K562 (cell line): ENCODE results near the gene SCARF2. TPM values are rescaled to one million over a fixed set of nuclear protein-coding genes. Genes with fewer than 3 reads are reported as not detected.
A peak's percentile ranks its signal among the peaks of the same experiment; 100 is the strongest.

Experiments used
- ATF7 ChIP-seq: fragments of 450-650 bp; IDR thresholded peaks from 2 replicates; pipeline ENCODE4 v1.7.1; 2014; ENCODE audit warnings: mild to moderate bottlenecking, moderate library complexity
- C11orf30 ChIP-seq: fragments of 450-650 bp; IDR thresholded peaks from 2 replicates; pipeline ENCODE4 v1.6.1; 2016; ENCODE audit warnings: low read depth, mild to moderate bottlenecking
- CREB1 ChIP-seq, 2 experiments: sonication (generic) in 1 of 2; formaldehyde crosslinking in 1 of 2; IDR thresholded peaks; 2 replicates each; pipeline versions ENCODE4 v1.6.1 to v1.8.0; 2012 to 2022; ENCODE audit warnings: inconsistent platforms in 1 of 2, mild to moderate bottlenecking in 1 of 2, missing genetic modification reagents in 1 of 2, moderate library complexity in 1 of 2
- DNMT1 ChIP-seq: fragments of 450-650 bp; IDR thresholded peaks from 2 replicates; pipeline ENCODE4 v1.6.1; 2016; ENCODE audit warnings: antibody characterized with exemption, mild to moderate bottlenecking
- ETV1 ChIP-seq: fragments of 450-650 bp; conservative IDR thresholded peaks from 2 replicates; pipeline ENCODE4 v1.6.1; 2016; ENCODE audit warnings: missing genetic modification characterization, control low read depth, low read depth, missing compliant biosample characterization
- HMGN3 ChIP-seq: IDR thresholded peaks from 2 replicates; pipeline ENCODE4 v1.6.1; 2011; ENCODE audit warnings: borderline replicate concordance, low read depth, mild to moderate bottlenecking, mixed read lengths, low read length; ENCODE audit not compliant: insufficient read length; ENCODE audit errors: extremely low read depth
- L3MBTL2 ChIP-seq: fragments of 450-650 bp; IDR thresholded peaks from 2 replicates; pipeline ENCODE4 v1.6.1; 2016; ENCODE audit warnings: mild to moderate bottlenecking, moderate library complexity
- MBD2 ChIP-seq: sonication (generic); IDR thresholded peaks from 2 replicates; pipeline ENCODE4 v1.6.1; 2016; ENCODE audit warnings: low read depth, borderline replicate concordance
- NCOA1 ChIP-seq: fragments of 450-650 bp; IDR thresholded peaks from 2 replicates; pipeline ENCODE4 v1.6.1; 2016; ENCODE audit warnings: low read depth
- NCOA4 ChIP-seq: fragments of 450-650 bp; IDR thresholded peaks from 2 replicates; pipeline ENCODE4 v1.6.1; 2018; ENCODE audit warnings: mild to moderate bottlenecking; ENCODE audit not compliant: partially characterized antibody
- NKRF ChIP-seq: fragments of 450-650 bp; IDR thresholded peaks from 2 replicates; pipeline ENCODE4 v1.6.1; 2016; ENCODE audit warnings: borderline replicate concordance
- NR2C2 ChIP-seq, 2 experiments: fragments of 200-800 bp in 1 of 2; sonication (Bioruptor generic) in 1 of 2; sonication (generic) in 1 of 2; formaldehyde crosslinking in 1 of 2; IDR thresholded peaks; 2 replicates each; pipeline versions ENCODE4 v1.6.1 to v1.8.0; 2016 to 2022; ENCODE audit warnings: mild to moderate bottlenecking in 1 of 2, missing compliant biosample characterization in 1 of 2, missing genetic modification characterization in 1 of 2, missing genetic modification reagents in 1 of 2
- PHTF2 ChIP-seq: fragments of 250-450 bp; sonication (Bioruptor Pico); IDR thresholded peaks from 2 replicates; pipeline ENCODE4 v1.5.0; 2021; ENCODE audit warnings: mild to moderate bottlenecking
- SPI1 ChIP-seq: IDR thresholded peaks from 2 replicates; pipeline ENCODE4 v1.6.1; 2011; ENCODE audit warnings: low read depth, low read length, control low read depth, borderline replicate concordance
- ZC3H4 ChIP-seq: sonication (generic); formaldehyde crosslinking; IDR thresholded peaks from 2 replicates; pipeline ENCODE4 v1.9.0; 2021; ENCODE audit warnings: missing genetic modification reagents, borderline replicate concordance
- ZNF717 ChIP-seq: fragments of 250-450 bp; sonication (Bioruptor Pico); IDR thresholded peaks from 2 replicates; pipeline ENCODE4 v1.5.0; 2021
- ZNF75A ChIP-seq: fragments of 450-650 bp; formaldehyde crosslinking; IDR thresholded peaks from 2 replicates; pipeline ENCODE4 v1.4.0; 2020; ENCODE audit warnings: mild to moderate bottlenecking
- polyA plus RNA-seq, 8 experiments: library from polyadenylated mRNA; depleted of rRNA in 4 of 8; stranded (reverse) in 5 of 8; unstranded in 3 of 8; fragments of >200 nt; fragmentation: Nextera tagmentation in 2 of 8; fragmentation: Illumina TruSeq in 1 of 8; extraction: Ambion mirVana in 2 of 8; extraction: Trizol in 1 of 8; gene quantifications; 2 replicates each; pipeline versions ENCODE4 v1.2.1 to v1.2.3, GENCODE V29; 2011 to 2014; ENCODE audit warnings: inconsistent platforms in 1 of 8, missing spikeins in 1 of 8
- total RNA-seq, 7 experiments: library from RNA; depleted of rRNA in 6 of 7; stranded (reverse); fragments of >200 nt in 6 of 7; fragmentation: Illumina TruSeq in 2 of 7; extraction: Trizol in 2 of 7; gene quantifications; 2 replicates each; pipeline versions ENCODE4 v1.2.1 to v1.2.3, GENCODE V29; 2011 to 2021; ENCODE audit warnings: low replicate concordance in 1 of 7
- TF ChIP-seq, protein P1 (sequence below): sonication (generic); formaldehyde crosslinking; IDR thresholded peaks from 2 replicates; pipeline ENCODE4 v1.8.0; 2022; ENCODE audit warnings: missing genetic modification reagents, mild to moderate bottlenecking, borderline replicate concordance
- TF ChIP-seq, protein P2 (sequence below): sonication (generic); formaldehyde crosslinking; IDR thresholded peaks from 2 replicates; pipeline ENCODE4 v1.8.1; 2023; ENCODE audit warnings: mild to moderate bottlenecking, missing genetic modification reagents
- TF ChIP-seq, protein P3 (sequence below): fragments of 200-400 bp; formaldehyde crosslinking; IDR thresholded peaks from 2 replicates; pipeline ENCODE4 v1.6.1; 2017; ENCODE audit warnings: mild to moderate bottlenecking, low read depth, low read length, moderate library complexity

The SCARF2 gene
- total and polyA plus RNA-seq, 9 of the 15 experiments (the other 6 are each of a cell fraction or from before 2014, with no cell fraction given): 0.06 to 0.32 (median 0.21) TPM; not detected in 5

DNA sequence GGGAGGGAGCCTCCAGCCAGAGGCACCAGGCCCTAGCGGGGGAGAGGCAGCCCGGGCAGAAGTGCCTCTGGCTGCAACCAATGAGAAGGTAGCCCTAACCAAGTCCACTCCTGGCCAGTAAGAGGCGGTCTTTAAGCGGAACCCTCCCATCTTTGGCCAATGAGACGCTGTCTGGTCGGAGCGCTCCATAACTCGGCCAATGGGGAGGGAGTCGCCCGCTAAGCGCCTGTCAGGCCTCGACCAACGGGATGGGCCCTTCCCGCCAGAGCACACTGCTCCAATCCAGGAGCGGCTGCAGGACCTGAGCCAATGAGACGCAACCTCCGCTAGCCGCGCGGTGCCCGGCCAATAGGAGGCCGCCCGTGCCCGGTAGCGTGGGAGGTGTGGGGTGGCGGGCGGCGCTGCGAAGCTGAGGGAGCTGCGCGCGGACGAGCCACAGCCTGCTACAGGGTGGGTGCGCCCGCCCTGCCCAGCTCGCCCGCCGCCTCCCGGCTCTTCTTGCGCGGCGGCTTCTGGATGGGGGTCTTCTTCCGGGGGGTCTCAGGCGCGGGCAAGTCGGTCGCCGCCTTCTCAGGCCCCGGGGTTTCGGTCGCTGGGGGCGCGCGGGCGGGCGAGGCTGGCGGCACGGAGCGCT is 12.6 kb downstream of the SCARF2 start (continued):
- TF ChIP-seq, protein P1, sequence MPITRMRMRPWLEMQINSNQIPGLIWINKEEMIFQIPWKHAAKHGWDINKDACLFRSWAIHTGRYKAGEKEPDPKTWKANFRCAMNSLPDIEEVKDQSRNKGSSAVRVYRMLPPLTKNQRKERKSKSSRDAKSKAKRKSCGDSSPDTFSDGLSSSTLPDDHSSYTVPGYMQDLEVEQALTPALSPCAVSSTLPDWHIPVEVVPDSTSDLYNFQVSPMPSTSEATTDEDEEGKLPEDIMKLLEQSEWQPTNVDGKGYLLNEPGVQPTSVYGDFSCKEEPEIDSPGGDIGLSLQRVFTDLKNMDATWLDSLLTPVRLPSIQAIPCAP (CRISPR knock-in tag): no peak
- TF ChIP-seq, protein P2, sequence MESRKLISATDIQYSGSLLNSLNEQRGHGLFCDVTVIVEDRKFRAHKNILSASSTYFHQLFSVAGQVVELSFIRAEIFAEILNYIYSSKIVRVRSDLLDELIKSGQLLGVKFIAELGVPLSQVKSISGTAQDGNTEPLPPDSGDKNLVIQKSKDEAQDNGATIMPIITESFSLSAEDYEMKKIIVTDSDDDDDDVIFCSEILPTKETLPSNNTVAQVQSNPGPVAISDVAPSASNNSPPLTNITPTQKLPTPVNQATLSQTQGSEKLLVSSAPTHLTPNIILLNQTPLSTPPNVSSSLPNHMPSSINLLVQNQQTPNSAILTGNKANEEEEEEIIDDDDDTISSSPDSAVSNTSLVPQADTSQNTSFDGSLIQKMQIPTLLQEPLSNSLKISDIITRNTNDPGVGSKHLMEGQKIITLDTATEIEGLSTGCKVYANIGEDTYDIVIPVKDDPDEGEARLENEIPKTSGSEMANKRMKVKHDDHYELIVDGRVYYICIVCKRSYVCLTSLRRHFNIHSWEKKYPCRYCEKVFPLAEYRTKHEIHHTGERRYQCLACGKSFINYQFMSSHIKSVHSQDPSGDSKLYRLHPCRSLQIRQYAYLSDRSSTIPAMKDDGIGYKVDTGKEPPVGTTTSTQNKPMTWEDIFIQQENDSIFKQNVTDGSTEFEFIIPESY (CRISPR knock-in tag): no peak
- no peak for TF ChIP-seq PHTF2
- no peak for TF ChIP-seq NR2C2 (CRISPR knock-in tag; IDR thresholded peaks at IDR 0.05)
- TF ChIP-seq NR2C2 (tag; IDR thresholded peaks at IDR 0.05): no peak
- no peak for TF ChIP-seq ATF7
- TF ChIP-seq MBD2: peak; percentile 57; the same call in 1 of the 2 replicates
- TF ChIP-seq ZNF717 (CRISPR knock-in tag): no peak
- no peak for TF ChIP-seq SPI1
- TF ChIP-seq ETV1: no peak
- no peak for TF ChIP-seq L3MBTL2
- TF ChIP-seq NKRF: no peak
- no peak for TF ChIP-seq CREB1 (IDR thresholded peaks at IDR 0.05)
- TF ChIP-seq CREB1 (CRISPR knock-in tag; IDR thresholded peaks at IDR 0.05): no peak
- peak; percentile 84; the same call in 1 of the 2 replicates for TF ChIP-seq ZC3H4 (CRISPR knock-in tag)
- no peak for TF ChIP-seq DNMT1
- no peak for TF ChIP-seq NCOA4
- TF ChIP-seq NCOA1: no peak
- no peak for TF ChIP-seq C11orf30
- TF ChIP-seq, protein P3, sequence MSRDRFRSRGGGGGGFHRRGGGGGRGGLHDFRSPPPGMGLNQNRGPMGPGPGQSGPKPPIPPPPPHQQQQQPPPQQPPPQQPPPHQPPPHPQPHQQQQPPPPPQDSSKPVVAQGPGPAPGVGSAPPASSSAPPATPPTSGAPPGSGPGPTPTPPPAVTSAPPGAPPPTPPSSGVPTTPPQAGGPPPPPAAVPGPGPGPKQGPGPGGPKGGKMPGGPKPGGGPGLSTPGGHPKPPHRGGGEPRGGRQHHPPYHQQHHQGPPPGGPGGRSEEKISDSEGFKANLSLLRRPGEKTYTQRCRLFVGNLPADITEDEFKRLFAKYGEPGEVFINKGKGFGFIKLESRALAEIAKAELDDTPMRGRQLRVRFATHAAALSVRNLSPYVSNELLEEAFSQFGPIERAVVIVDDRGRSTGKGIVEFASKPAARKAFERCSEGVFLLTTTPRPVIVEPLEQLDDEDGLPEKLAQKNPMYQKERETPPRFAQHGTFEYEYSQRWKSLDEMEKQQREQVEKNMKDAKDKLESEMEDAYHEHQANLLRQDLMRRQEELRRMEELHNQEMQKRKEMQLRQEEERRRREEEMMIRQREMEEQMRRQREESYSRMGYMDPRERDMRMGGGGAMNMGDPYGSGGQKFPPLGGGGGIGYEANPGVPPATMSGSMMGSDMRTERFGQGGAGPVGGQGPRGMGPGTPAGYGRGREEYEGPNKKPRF: no peak
- no peak for TF ChIP-seq ZNF75A (CRISPR knock-in tag)
- no peak for TF ChIP-seq HMGN3
